SKM-1 treated with dmso at 0.1 percent for 144 hours (cell line): ENCODE measurements around the gene PHKA2.
"Not testable (repeated sequence)": the region's sequence is repeated elsewhere in the genome, so short reads cannot be mapped to it uniquely, and the experiment has no call there.

Source experiments
- DNase-seq: peaks from one replicate; lab custom pipeline; 2025; ENCODE audit not compliant: unreplicated experiment; lab: John Stamatoyannopoulos, UW

The PHKA2 gene

GRCh38 chrX:18871161-18871890, 112.6 kb downstream of the PHKA2 start:
- DNase-seq, result no peak

GRCh38 chrX:18864390-18864920, 119.5 kb downstream of the PHKA2 start:
- no peak for DNase-seq

- no peak for DNase-seq
Measured at GRCh38 chrX:18861511-18861910, 122.4 kb downstream of the PHKA2 start.

GRCh38 chrX:18856645-18856997, 127.3 kb downstream of the PHKA2 start:
- no peak for DNase-seq

GRCh38 chrX:18855919-18856644, 127.8 kb downstream of the PHKA2 start:
- DNase-seq, result no peak

- DNase-seq, result not testable (repeated sequence)
Measured at GRCh38 chrX:18847901-18848300, 136.0 kb downstream of the PHKA2 start.
